ENCODE results near the gene HSPB1. TPM values are rescaled to one million over a fixed set of nuclear protein-coding genes. Genes with fewer than 3 reads are reported as not detected.
"Not testable (repeated sequence)": the region's sequence is repeated elsewhere in the genome, so short reads cannot be mapped to it uniquely, and the experiment has no call there.

The HSPB1 gene
- total and polyA plus RNA-seq, 2 of the 13 experiments (the other 11 are each of a cell fraction or from before 2014, with no cell fraction given): 21.0 to 38.6 TPM

- peak; percentile 66 for TF ChIP-seq ZNF687 (CRISPR knock-in tag; IDR thresholded peaks at IDR 0.05)
- no peak for TF ChIP-seq MED13 (CRISPR knock-in tag; IDR thresholded peaks at IDR 0.05)
These were observed 7.9 kb downstream of the HSPB1 start (continued) for GRCh38 chr7:76310102-76310957.

- CTCF ChIA-PET (ENCODE audit: low intra/inter-chr PET ratio, low total read pairs): interaction anchor here (6.3 kb wide), 1 partner anchor 18 kb away, joined by 179 read pairs; no protein-coding TSS in a partner anchor
- H3K27ac ChIP-seq (ENCODE audit: extremely low read length, insufficient read depth, low read length); H3K9me3 ChIP-seq (ENCODE audit: low read length); intact Hi-C loops (cut with micrococcal nuclease; ENCODE audit: unreplicated experiment); DNase-seq (ENCODE audit: low spot score); H3K9ac ChIP-seq (ENCODE audit: insufficient read depth, low read depth, low read length); H3K79me2 ChIP-seq (ENCODE audit: insufficient read depth, low read length); H3K4me3 ChIP-seq (replicated peaks in 1 of 3; ENCODE audit: insufficient read depth in 1 of 3, low read depth in 2 of 3, low read length in 3 of 3); H3K4me2 ChIP-seq (ENCODE audit: low read depth, low read length); BruUV-seq (replicated peaks); H3K36me3 ChIP-seq (replicated peaks in 1 of 2; ENCODE audit: control insufficient read depth in 1 of 2, insufficient read depth in 2 of 2, low read length in 2 of 2); FAIRE-seq; POLR2A ChIA-PET; H2AFZ ChIP-seq (ENCODE audit: low read length); H4K20me1 ChIP-seq (ENCODE audit: insufficient read depth, low read length); H3K27me3 ChIP-seq (ENCODE audit: control insufficient read depth in 1 of 2, insufficient read depth in 2 of 2, low read length in 2 of 2); ATAC-seq: not testable (repeated sequence)
- H3K4me1 ChIP-seq (ENCODE audit: insufficient read depth, low read length): peaks cover 41% of the 10 kb centered on the region
- in situ Hi-C loops (cut with HindIII; ENCODE audit: extremely low pct_ligation_motif_present, low pct_unique_long_range_greater_than_20kb): loop anchor here (5.0 kb wide), 1 partner anchor 140 kb away; no protein-coding TSS in a partner anchor
- WGBS (ENCODE audit: low lambda C conversion rate): 70% methylated on average over 6 of the region's 6 CpGs
These were observed 9.4 kb downstream of the HSPB1 start for GRCh38 chr7:76311838-76312237.

Measured in HepG2 (cell line).